ENCODE data around the gene DDX42. TPM values are rescaled to one million over a fixed set of nuclear protein-coding genes. Genes with fewer than 3 reads are reported as not detected.
"Not testable (repeated sequence)": the region's sequence is repeated elsewhere in the genome, so short reads cannot be mapped to it uniquely, and the experiment has no call there.

DDX42 gene
- polyA plus RNA-seq, 12 donors: 80.5 to 177 (median 109) TPM; not detected in 1

DNA sequence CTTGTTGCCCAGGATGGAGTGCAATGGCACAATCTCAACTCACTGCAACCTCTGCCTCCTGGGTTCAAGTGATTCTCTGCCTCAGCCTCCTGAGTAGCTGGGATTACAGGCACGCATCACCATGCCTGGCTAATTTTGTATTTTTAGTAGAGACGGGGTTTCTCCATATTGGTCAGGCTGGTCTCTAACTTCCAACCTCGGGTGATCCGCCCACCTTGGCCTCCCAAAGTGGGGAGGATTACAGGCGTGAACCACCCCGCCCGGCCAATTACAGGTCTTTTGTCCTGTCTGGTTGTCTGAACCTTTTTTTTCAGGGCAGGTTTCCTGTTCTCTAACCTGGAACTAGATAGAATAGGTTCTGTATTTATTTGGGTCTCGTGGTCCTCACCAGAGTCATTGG is 82.5 kb downstream of the DDX42 start:
- DNase-seq: not testable (repeated sequence)

GRCh38 chr17:63859257-63859656 is 85.3 kb downstream of the DDX42 start:
- no peak for DNase-seq

DNA sequence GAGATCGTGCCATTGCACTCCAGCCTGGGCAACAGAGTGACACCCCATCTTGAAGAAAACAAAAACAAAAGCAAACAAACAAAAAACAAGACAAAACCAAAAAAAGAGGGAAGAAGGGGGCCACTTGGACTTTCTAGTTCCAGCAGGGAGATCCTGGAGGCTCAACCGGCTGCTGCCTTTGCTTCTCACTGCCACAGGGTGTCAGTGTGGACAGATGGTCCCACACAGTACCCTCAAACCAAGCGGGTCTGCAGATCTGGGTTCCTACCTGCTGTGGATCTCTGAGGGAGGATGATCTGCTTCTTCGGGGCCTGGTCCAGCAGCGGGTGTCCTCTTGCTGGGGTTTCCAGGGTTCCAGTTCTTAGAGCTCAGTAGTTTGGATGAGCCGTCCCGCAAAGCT is 92.7 kb downstream of the DDX42 start:
- not testable (repeated sequence) for DNase-seq

Other genes starting within 250 kb of the DDX42 start
- 10 to 100 TPM in 11 of 12 donors, not detected in 1; 38.5 to 57.3 (median 44.0) TPM for gene DCAF7, start 223.7 kb upstream of the DDX42 start, polyA plus RNA-seq (ENCODE audit: insufficient read length in 12 of 12)
- 10 to 100 TPM in 11 of 12 donors, not detected in 1; 13.8 to 19.3 (median 17.1) TPM for gene TACO1, start 173.3 kb upstream of the DDX42 start, polyA plus RNA-seq (ENCODE audit: insufficient read length in 12 of 12)
- gene MAP3K3, start 151.8 kb upstream of the DDX42 start, polyA plus RNA-seq (ENCODE audit: insufficient read length in 12 of 12): 10 to 100 TPM in 11 of 12 donors, not detected in 1; 18.7 to 36.2 (median 23.1) TPM
- gene LIMD2, start 74.0 kb upstream of the DDX42 start, polyA plus RNA-seq (ENCODE audit: insufficient read length in 12 of 12): 10 to 100 TPM in 3 of 12 donors, 1 to 10 TPM in 8, not detected in 1; 4.6 to 30.1 (median 7.8) TPM
- gene STRADA, start 32.4 kb upstream of the DDX42 start, polyA plus RNA-seq (ENCODE audit: insufficient read length in 12 of 12): 10 to 100 TPM in 11 of 12 donors, not detected in 1; 19.0 to 60.5 (median 27.1) TPM
- 10 to 100 TPM in 11 of 12 donors, not detected in 1; 43.8 to 73.2 (median 59.4) TPM for gene CCDC47, start 573 bp upstream of the DDX42 start, polyA plus RNA-seq (ENCODE audit: insufficient read length in 12 of 12)
- 100 to 1,000 TPM in 10 of 12 donors, 10 to 100 TPM in 1, not detected in 1; 95.6 to 118 (median 109) TPM for gene PSMC5, start 53.3 kb downstream of the DDX42 start, polyA plus RNA-seq (ENCODE audit: insufficient read length in 12 of 12)
- 10 to 100 TPM in 11 of 12 donors, not detected in 1; 27.6 to 47.4 (median 32.6) TPM for gene FTSJ3, start 53.5 kb downstream of the DDX42 start, polyA plus RNA-seq (ENCODE audit: insufficient read length in 12 of 12)
- 10 to 100 TPM in 11 of 12 donors, not detected in 1; 24.0 to 63.6 (median 27.1) TPM for gene SMARCD2, start 68.5 kb downstream of the DDX42 start, polyA plus RNA-seq (ENCODE audit: insufficient read length in 12 of 12)
- gene CSH2, start 99.5 kb downstream of the DDX42 start, polyA plus RNA-seq (ENCODE audit: insufficient read length in 12 of 12): 1 to 10 TPM in 9 of 12 donors, under 1 TPM in 1, not detected in 2; 0.73 to 10.0 (median 3.1) TPM
- not detected for gene GH2, start 107.8 kb downstream of the DDX42 start, polyA plus RNA-seq (ENCODE audit: insufficient read length in 12 of 12)
- gene CSH1, start 122.4 kb downstream of the DDX42 start, polyA plus RNA-seq (ENCODE audit: insufficient read length in 12 of 12): 10 to 100 TPM in 3 of 12 donors, 1 to 10 TPM in 6, under 1 TPM in 1, not detected in 2; 0.58 to 19.1 (median 7.0) TPM
- gene CSHL1, start 137.1 kb downstream of the DDX42 start, polyA plus RNA-seq (ENCODE audit: insufficient read length in 12 of 12): under 1 TPM in 4 of 12 donors, not detected in 8; 0.30 to 0.83 (median 0.61) TPM
- not detected for gene GH1, start 144.7 kb downstream of the DDX42 start, polyA plus RNA-seq (ENCODE audit: insufficient read length in 12 of 12)
- 1 to 10 TPM in 9 of 12 donors, under 1 TPM in 1, not detected in 2; 0.88 to 8.4 (median 2.2) TPM for gene CD79B, start 158.2 kb downstream of the DDX42 start, polyA plus RNA-seq (ENCODE audit: insufficient read length in 12 of 12)
- gene SCN4A, start 198.7 kb downstream of the DDX42 start, polyA plus RNA-seq (ENCODE audit: insufficient read length in 12 of 12): 10 to 100 TPM in 11 of 12 donors, not detected in 1; 13.9 to 53.0 (median 39.3) TPM
- gene PRR29, start 224.2 kb downstream of the DDX42 start, polyA plus RNA-seq (ENCODE audit: insufficient read length in 12 of 12): 1 to 10 TPM in 11 of 12 donors, not detected in 1; 1.7 to 5.4 (median 2.4) TPM
- 10 to 100 TPM in 11 of 12 donors, not detected in 1; 16.3 to 34.6 (median 24.8) TPM for gene ICAM2, start 246.5 kb downstream of the DDX42 start, polyA plus RNA-seq (ENCODE audit: insufficient read length in 12 of 12)

Measured in muscle of arm (tissue), 12 donors.